Cardiac muscle cell (in vitro differentiated cells and primary cell): Measurements from ENCODE around the gene NTNG2. TPM values are rescaled to one million over a fixed set of nuclear protein-coding genes. Genes with fewer than 3 reads are reported as not detected.

ENCODE experiments used
- DNase-seq, 2 donors: peaks; one replicate each; pipeline versions ENCODE4 v3.0.0 to v3.0.0-alpha.2; 2010 to 2017; ENCODE audit warnings: low read depth in 1 of 2, low spot score in 1 of 2
- H3K27ac ChIP-seq: fragments of 200-600 bp; sonication (generic); 2 replicates; pipeline ENCODE4 v1.5.1; 2016
- H3K27me3 ChIP-seq: fragments of 200-600 bp; sonication (generic); 2 replicates; pipeline ENCODE4 v1.6.0; 2016; ENCODE audit warnings: control low read depth
- H3K36me3 ChIP-seq: fragments of 200-600 bp; sonication (generic); 2 replicates; pipeline ENCODE4 v1.5.1; 2016; ENCODE audit warnings: control low read depth
- H3K4me1 ChIP-seq: fragments of 200-600 bp; sonication (generic); 2 replicates; pipeline ENCODE4 v1.8.1; 2017; ENCODE audit warnings: low read depth, mild to moderate bottlenecking, mixed run types
- H3K4me3 ChIP-seq: fragments of 200-600 bp; sonication (generic); 2 replicates; pipeline ENCODE4 v1.5.1; 2016; ENCODE audit warnings: mild to moderate bottlenecking
- H3K9me3 ChIP-seq: fragments of 200-600 bp; sonication (generic); 2 replicates; pipeline ENCODE4 v1.5.1; 2017; ENCODE audit warnings: low read depth, mild to moderate bottlenecking, control low read depth
- polyA plus RNA-seq: library from polyadenylated mRNA; unstranded; fragments of >200 nt; fragmentation: Nextera tagmentation; extraction: Ambion mirVana; gene quantifications from 2 replicates; pipeline ENCODE4 v1.2.1, GENCODE V29; 2016
- total RNA-seq: library from RNA; depleted of rRNA; stranded (reverse); fragments of >200 nt; gene quantifications from 2 replicates; pipeline ENCODE4 v1.2.3, GENCODE V29; 2016
- TF ChIP-seq, protein P1 (sequence below): IDR thresholded peaks from 2 replicates; pipeline ENCODE4 v1.5.1; 2012; ENCODE audit warnings: low read depth, mild to moderate bottlenecking, low read length

Gene NTNG2
- total and polyA plus RNA-seq, 2 experiments from 2014 or later, result 1.7 to 3.5 TPM

GRCh38 chr9:132162764-132163456 lies 1.1 kb downstream of the NTNG2 start:
- peak overlapping the region; percentile 24 for H3K4me3 ChIP-seq
- DNase-seq, result no peak
- no peaks in the 10 kb centered on the region for H3K9me3 ChIP-seq
- no peak overlapping the region for H3K27ac ChIP-seq
- peaks cover 98% of the 10 kb centered on the region for H3K27me3 ChIP-seq
- no peaks in the 10 kb centered on the region for H3K36me3 ChIP-seq
- TF ChIP-seq, protein P1, sequence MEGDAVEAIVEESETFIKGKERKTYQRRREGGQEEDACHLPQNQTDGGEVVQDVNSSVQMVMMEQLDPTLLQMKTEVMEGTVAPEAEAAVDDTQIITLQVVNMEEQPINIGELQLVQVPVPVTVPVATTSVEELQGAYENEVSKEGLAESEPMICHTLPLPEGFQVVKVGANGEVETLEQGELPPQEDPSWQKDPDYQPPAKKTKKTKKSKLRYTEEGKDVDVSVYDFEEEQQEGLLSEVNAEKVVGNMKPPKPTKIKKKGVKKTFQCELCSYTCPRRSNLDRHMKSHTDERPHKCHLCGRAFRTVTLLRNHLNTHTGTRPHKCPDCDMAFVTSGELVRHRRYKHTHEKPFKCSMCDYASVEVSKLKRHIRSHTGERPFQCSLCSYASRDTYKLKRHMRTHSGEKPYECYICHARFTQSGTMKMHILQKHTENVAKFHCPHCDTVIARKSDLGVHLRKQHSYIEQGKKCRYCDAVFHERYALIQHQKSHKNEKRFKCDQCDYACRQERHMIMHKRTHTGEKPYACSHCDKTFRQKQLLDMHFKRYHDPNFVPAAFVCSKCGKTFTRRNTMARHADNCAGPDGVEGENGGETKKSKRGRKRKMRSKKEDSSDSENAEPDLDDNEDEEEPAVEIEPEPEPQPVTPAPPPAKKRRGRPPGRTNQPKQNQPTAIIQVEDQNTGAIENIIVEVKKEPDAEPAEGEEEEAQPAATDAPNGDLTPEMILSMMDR, result no peak
- H3K4me1 ChIP-seq, result peaks cover 2% of the 10 kb centered on the region

DNA sequence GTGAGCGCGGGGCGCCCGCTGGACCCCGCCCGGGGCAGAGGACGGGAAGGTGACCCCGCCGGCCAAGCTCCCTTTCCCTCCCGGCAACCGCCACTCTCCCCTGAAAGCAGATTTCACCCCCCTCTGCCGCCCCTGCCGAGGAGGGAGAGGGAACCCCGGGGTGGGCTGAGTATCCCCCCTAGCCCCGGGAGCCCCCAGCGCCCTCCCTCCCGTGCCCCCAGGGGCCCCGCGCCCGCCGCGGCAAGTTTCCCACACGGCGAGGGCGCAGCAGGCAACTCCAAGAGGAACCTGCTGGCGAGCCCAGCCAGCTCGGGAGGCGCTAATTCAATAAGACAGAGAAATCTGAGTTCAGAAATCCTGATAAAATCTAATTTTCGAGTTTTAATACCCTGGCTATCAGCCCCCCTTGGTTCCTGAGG lies 1.6 kb downstream of the NTNG2 start:
- Histone ChIP-seq H3K36me3 (no peaks in the 10 kb centered on the region), H3K4me1 (peaks cover 2% of the 10 kb centered on the region), H3K9me3 (no peaks in the 10 kb centered on the region), H3K27ac (no peak overlapping the region), H3K4me3 (peak overlapping the region; percentile 24), H3K27me3 (peaks cover 92% of the 10 kb centered on the region)
- TF ChIP-seq, protein P1, result no peak
- peak in 1 of 2 donors; percentile 60 for DNase-seq

DNA sequence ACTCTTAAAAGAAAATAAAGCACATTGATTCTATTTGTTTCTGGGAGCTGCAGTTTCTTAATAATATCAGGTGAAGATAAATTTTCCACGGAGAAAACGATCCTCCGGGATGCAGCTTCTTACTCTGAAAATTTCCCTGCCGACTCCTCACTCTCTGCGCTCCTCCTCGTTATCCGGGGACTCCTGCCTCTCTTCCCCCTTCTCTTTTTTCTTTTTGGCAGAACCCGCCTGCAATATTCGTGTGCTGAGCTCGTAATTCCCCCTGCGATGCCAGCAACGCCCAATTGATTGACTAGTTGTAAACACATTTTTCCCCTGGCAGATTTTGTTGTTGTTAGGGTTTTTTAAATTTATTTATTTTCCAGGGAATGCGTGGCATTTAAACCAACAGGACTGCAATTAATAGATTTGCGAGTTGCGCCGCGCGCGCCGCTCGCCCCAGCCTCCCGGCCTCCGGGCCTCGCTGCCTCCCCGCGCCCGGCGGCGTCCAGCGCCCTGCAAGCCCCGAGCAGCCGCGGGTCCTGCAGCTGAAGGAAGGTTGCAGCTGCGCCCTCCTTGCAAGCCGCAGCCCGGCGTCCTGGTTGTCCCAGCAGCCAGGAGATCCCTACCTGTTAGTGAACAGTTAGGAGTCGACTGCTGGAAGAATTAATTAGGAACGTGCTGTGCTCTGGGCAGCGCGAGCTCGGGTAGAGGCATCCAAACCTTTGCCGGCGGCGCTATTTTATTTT lies 2.2 kb downstream of the NTNG2 start:
- no peak overlapping the region for H3K27ac ChIP-seq
- peaks cover 2% of the 10 kb centered on the region for H3K4me1 ChIP-seq
- peaks cover 91% of the 10 kb centered on the region for H3K27me3 ChIP-seq
- TF ChIP-seq, protein P1, result no peak
- H3K36me3 ChIP-seq, result no peaks in the 10 kb centered on the region
- DNase-seq, result no peak
- H3K4me3 ChIP-seq, result no peak overlapping the region
- no peaks in the 10 kb centered on the region for H3K9me3 ChIP-seq

DNA sequence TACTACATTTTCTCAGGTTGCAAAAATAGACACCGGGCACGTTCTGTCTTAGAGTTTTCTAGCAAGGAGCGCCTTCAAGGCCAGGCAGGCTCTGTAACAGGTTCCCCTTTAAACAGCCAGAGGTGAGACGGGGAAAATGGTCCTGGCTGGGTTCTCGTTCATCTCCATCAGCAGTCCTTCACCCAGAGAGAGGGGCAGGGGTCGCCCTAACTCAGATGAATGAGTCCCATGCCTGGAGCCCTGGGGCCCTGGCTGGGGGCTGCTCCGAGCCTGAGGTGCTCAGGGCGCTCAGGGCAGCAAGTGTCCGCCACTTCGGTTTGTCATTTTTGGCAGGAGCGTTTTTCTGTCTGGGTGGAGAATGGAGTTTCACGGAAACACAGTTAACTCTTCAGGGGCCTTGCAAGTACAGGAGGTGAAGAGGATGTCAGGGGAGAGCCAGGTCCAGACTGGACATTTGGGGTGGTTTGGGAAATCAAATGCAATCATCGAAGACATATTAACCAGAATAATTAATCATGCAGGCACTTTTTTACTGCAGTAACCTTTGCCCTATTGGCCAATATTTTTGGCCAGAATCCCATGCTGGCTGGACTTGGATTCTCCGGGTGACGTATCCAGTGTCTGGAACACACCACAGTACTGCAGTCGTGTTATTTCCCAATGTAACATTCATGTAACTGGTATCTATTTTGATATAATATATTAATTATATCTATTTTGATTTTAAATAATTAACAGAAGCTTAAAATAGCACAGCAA lies 2.9 kb downstream of the NTNG2 start:
- TF ChIP-seq, protein P1, result no peak
- no peaks in the 10 kb centered on the region for H3K9me3 ChIP-seq
- no peaks in the 10 kb centered on the region for H3K36me3 ChIP-seq
- H3K27me3 ChIP-seq, result peaks cover 86% of the 10 kb centered on the region
- H3K4me1 ChIP-seq, result peaks cover 2% of the 10 kb centered on the region
- H3K4me3 ChIP-seq, result no peak overlapping the region
- DNase-seq, result peak in 1 of 2 donors; percentile 89
- no peak overlapping the region for H3K27ac ChIP-seq

GRCh38 chr9:132166599-132166998 lies 4.7 kb downstream of the NTNG2 start:
- Histone ChIP-seq H3K36me3 (no peaks in the 10 kb centered on the region), H3K9me3 (no peaks in the 10 kb centered on the region), H3K27ac (no peak overlapping the region), H3K4me3 (no peak overlapping the region), H3K4me1 (peaks cover 2% of the 10 kb centered on the region), H3K27me3 (peaks cover 68% of the 10 kb centered on the region)
- TF ChIP-seq, protein P1, result peak; percentile 32
- no peak for DNase-seq
